Measurements from ENCODE around the gene CD40.

Gene CD40

GRCh38 chr20:46176739-46177378, 58.7 kb downstream of the CD40 start:
- no peak for TF ChIP-seq CTCF (IDR thresholded peaks at IDR 0.05; ENCODE audit: low read depth, low read length)
- no peak for TF ChIP-seq MYC (IDR thresholded peaks at IDR 0.05; ENCODE audit: low read depth, low read length)
- no peak for TF ChIP-seq MAX (IDR thresholded peaks at IDR 0.05; ENCODE audit: low read depth, low read length)
- no peak for TF ChIP-seq POLR2A (IDR thresholded peaks at IDR 0.05; ENCODE audit: extremely low read depth, insufficient read length)
- no peak for DNase-seq (ENCODE audit: low read depth)
- H3K4me3 ChIP-seq (ENCODE audit: low read depth, low read length) = no peak overlapping the region

- no peak overlapping the region for H3K4me3 ChIP-seq (ENCODE audit: low read depth, low read length)
- TF ChIP-seq MAX (IDR thresholded peaks at IDR 0.05; ENCODE audit: low read depth, low read length) = no peak
- no peak for DNase-seq (ENCODE audit: low read depth)
These were observed 59.7 kb downstream of the CD40 start for GRCh38 chr20:46177768-46178167.

DNA sequence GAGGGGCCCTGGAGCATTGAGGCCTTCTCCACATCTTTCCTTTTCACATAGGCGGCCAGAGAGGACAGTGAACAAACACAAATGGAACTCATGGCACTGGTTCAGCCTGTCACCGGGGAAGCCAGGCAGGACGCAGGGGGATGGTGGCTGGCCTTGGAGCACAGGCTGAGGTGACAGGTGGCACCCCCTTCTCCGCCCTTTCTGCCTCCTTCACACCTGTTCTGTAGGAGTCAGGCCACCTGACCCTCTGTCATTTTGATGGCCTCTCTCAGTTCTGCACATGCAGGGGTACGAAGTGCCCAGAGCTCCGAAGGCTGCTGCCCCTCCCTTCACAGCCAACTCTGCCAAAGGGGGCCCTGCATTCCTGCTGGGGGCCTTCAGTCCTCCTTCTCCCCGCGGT, 60.8 kb downstream of the CD40 start:
- TF ChIP-seq CTCF (IDR thresholded peaks at IDR 0.05; ENCODE audit: low read depth, low read length) (no peak), MAX (IDR thresholded peaks at IDR 0.05; ENCODE audit: low read depth, low read length) (no peak), MYC (IDR thresholded peaks at IDR 0.05; ENCODE audit: low read depth, low read length) (no peak), POLR2A (IDR thresholded peaks at IDR 0.05; ENCODE audit: extremely low read depth, insufficient read length) (no peak)
- no peak for DNase-seq (ENCODE audit: low read depth)
- no peak overlapping the region for H3K4me3 ChIP-seq (ENCODE audit: low read depth, low read length)

Data from NB4 (cell line).